ENCODE results near the gene FOXP2. TPM values are rescaled to one million over a fixed set of nuclear protein-coding genes. Genes with fewer than 3 reads are reported as not detected.
"Not testable (repeated sequence)": the region's sequence is repeated elsewhere in the genome, so short reads cannot be mapped to it uniquely, and the experiment has no call there.

The FOXP2 gene
- total RNA-seq, 1 donor from 2014 or later, result 12.1 TPM

- Mint-ChIP-seq H3K36me3 (ENCODE audit: low read depth) (no peaks in the 10 kb centered on the region), H3K4me3 (ENCODE audit: unreplicated experiment) (no peak overlapping the region), H3K27me3 (ENCODE audit: low read depth) (no peaks in the 10 kb centered on the region), H3K4me1 (ENCODE audit: low read depth) (peaks cover 5% of the 10 kb centered on the region), H3K27ac (ENCODE audit: unreplicated experiment) (no peak overlapping the region), H3K9me3 (ENCODE audit: low read depth) (no peaks in the 10 kb centered on the region)
- DNase-seq (ENCODE audit: low spot score), result no peak
- TF ChIP-seq CTCF (IDR thresholded peaks at IDR 0.05), result no peak
These were observed 140.3 kb downstream of the FOXP2 start for GRCh38 chr7:114554781-114555537.

GRCh38 chr7:114567416-114567815 is 152.8 kb downstream of the FOXP2 start:
- DNase-seq (ENCODE audit: low spot score), result no peak
- Mint-ChIP-seq H3K4me1 (ENCODE audit: low read depth) (no peaks in the 10 kb centered on the region), H3K27me3 (ENCODE audit: low read depth) (no peaks in the 10 kb centered on the region), H3K36me3 (ENCODE audit: low read depth) (no peaks in the 10 kb centered on the region), H3K4me3 (ENCODE audit: unreplicated experiment) (no peak overlapping the region), H3K9me3 (ENCODE audit: low read depth) (peaks cover 2% of the 10 kb centered on the region), H3K27ac (ENCODE audit: unreplicated experiment) (no peak overlapping the region)
- TF ChIP-seq CTCF (IDR thresholded peaks at IDR 0.05), result no peak

- no peak overlapping the region for H3K4me3 Mint-ChIP-seq (ENCODE audit: unreplicated experiment)
- H3K27ac Mint-ChIP-seq (ENCODE audit: unreplicated experiment), result no peak overlapping the region
- H3K9me3 Mint-ChIP-seq (ENCODE audit: low read depth), result peaks cover 2% of the 10 kb centered on the region
- H3K27me3 Mint-ChIP-seq (ENCODE audit: low read depth), result no peaks in the 10 kb centered on the region
- no peak for DNase-seq (ENCODE audit: low spot score)
- no peak for TF ChIP-seq CTCF (IDR thresholded peaks at IDR 0.05)
- no peaks in the 10 kb centered on the region for H3K4me1 Mint-ChIP-seq (ENCODE audit: low read depth)
- H3K36me3 Mint-ChIP-seq (ENCODE audit: low read depth), result no peaks in the 10 kb centered on the region
These were observed 154.6 kb downstream of the FOXP2 start for GRCh38 chr7:114569220-114569619.

GRCh38 chr7:114574384-114574783 is 159.8 kb downstream of the FOXP2 start:
- no peak overlapping the region for H3K4me3 Mint-ChIP-seq (ENCODE audit: unreplicated experiment)
- no peak for TF ChIP-seq CTCF (IDR thresholded peaks at IDR 0.05)
- H3K27me3 Mint-ChIP-seq (ENCODE audit: low read depth), result no peaks in the 10 kb centered on the region
- no peaks in the 10 kb centered on the region for H3K36me3 Mint-ChIP-seq (ENCODE audit: low read depth)
- no peaks in the 10 kb centered on the region for H3K4me1 Mint-ChIP-seq (ENCODE audit: low read depth)
- no peak overlapping the region for H3K27ac Mint-ChIP-seq (ENCODE audit: unreplicated experiment)
- no peaks in the 10 kb centered on the region for H3K9me3 Mint-ChIP-seq (ENCODE audit: low read depth)
- no peak for DNase-seq (ENCODE audit: low spot score)

- no peak for TF ChIP-seq CTCF (IDR thresholded peaks at IDR 0.05)
- H3K4me3 Mint-ChIP-seq (ENCODE audit: unreplicated experiment), result no peak overlapping the region
- no peaks in the 10 kb centered on the region for H3K27me3 Mint-ChIP-seq (ENCODE audit: low read depth)
- H3K9me3 Mint-ChIP-seq (ENCODE audit: low read depth), result no peaks in the 10 kb centered on the region
- H3K4me1 Mint-ChIP-seq (ENCODE audit: low read depth), result no peaks in the 10 kb centered on the region
- no peaks in the 10 kb centered on the region for H3K36me3 Mint-ChIP-seq (ENCODE audit: low read depth)
- no peak overlapping the region for H3K27ac Mint-ChIP-seq (ENCODE audit: unreplicated experiment)
- no peak for DNase-seq (ENCODE audit: low spot score)
These were observed 160.5 kb downstream of the FOXP2 start for GRCh38 chr7:114575098-114575497.

- H3K36me3 Mint-ChIP-seq (ENCODE audit: low read depth); H3K9me3 Mint-ChIP-seq (ENCODE audit: low read depth); DNase-seq (ENCODE audit: low spot score); H3K27me3 Mint-ChIP-seq (ENCODE audit: low read depth); H3K4me3 Mint-ChIP-seq (ENCODE audit: unreplicated experiment); H3K27ac Mint-ChIP-seq (ENCODE audit: unreplicated experiment): not testable (repeated sequence)
- peaks cover 14% of the 10 kb centered on the region for H3K4me1 Mint-ChIP-seq (ENCODE audit: low read depth)
These were observed 166.3 kb downstream of the FOXP2 start for GRCh38 chr7:114580963-114581362.

Data from chondrocyte (in vitro differentiated cells).